Thymus (tissue), 11 donors: ENCODE data around the gene MLXIPL. TPM values are rescaled to one million over a fixed set of nuclear protein-coding genes. Genes with fewer than 3 reads are reported as not detected.
A peak's percentile ranks its signal among the peaks of the same experiment; 100 is the strongest.
"Not testable (repeated sequence)": the region's sequence is repeated elsewhere in the genome, so short reads cannot be mapped to it uniquely, and the experiment has no call there.

Experiments used
- DNase-seq, 9 donors: peaks; one replicate each; pipeline ENCODE4 v3.0.0-alpha.2; 2013; ENCODE audit warnings: low spot score in 9 of 9, low read depth in 6 of 9, missing footprints in 1 of 9
- H3K27ac ChIP-seq, 2 donors: one replicate each; pipeline ENCODE4 v1.5.1; 2013; ENCODE audit warnings: control low read depth in 1 of 2, low read depth in 1 of 2, low read length in 1 of 2, mild to moderate bottlenecking in 1 of 2, moderate library complexity in 1 of 2
- H3K27me3 ChIP-seq, 2 donors: one replicate each; pipeline ENCODE4 v1.5.1; 2013; ENCODE audit warnings: low read length in 1 of 2; ENCODE audit not compliant: control insufficient read depth in 2 of 2, insufficient read depth in 1 of 2
- H3K36me3 ChIP-seq, 2 donors: one replicate each; pipeline ENCODE4 v1.5.1; 2013; ENCODE audit warnings: low read length in 1 of 2, mild to moderate bottlenecking in 1 of 2, moderate library complexity in 1 of 2; ENCODE audit not compliant: control insufficient read depth in 2 of 2, insufficient read depth in 2 of 2
- H3K4me1 ChIP-seq, 2 donors: one replicate each; pipeline ENCODE4 v1.5.1; 2013; ENCODE audit warnings: low read length in 2 of 2; ENCODE audit not compliant: control insufficient read depth in 2 of 2, insufficient read depth in 2 of 2
- H3K4me3 ChIP-seq, 2 donors: one replicate each; pipeline ENCODE4 v1.5.1; 2013; ENCODE audit warnings: low read length in 2 of 2, control low read depth in 1 of 2, mild to moderate bottlenecking in 1 of 2
- H3K9me3 ChIP-seq, 2 donors: one replicate each; pipeline ENCODE4 v1.5.1; 2013; ENCODE audit warnings: low read length in 1 of 2, mild to moderate bottlenecking in 1 of 2; ENCODE audit not compliant: control insufficient read depth in 2 of 2, insufficient read depth in 1 of 2
- WGBS: extraction: QIAGEN DNeasy Blood & Tissue Kit; methylation state at CpG from one replicate; pipeline ENCODE4 v1.1.7; 2013; 5-methylcytosine and 5-hydroxymethylcytosine counted together
- polyA plus RNA-seq: library from polyadenylated mRNA; stranded (reverse); fragments of 200-250 nt; gene quantifications from one replicate; pipeline ENCODE4 v1.2.3, GENCODE V29; 2013
- total RNA-seq: library from RNA; stranded (reverse); fragments of 120-200 nt; gene quantifications from one replicate; pipeline ENCODE4 v1.2.4, GENCODE V29; 2013
- donor health status: healthy.

MLXIPL gene
- total and polyA plus RNA-seq, 2 donors = 0.05 to 25.3 TPM

GRCh38 chr7:73663033-73663432, 38.7 kb upstream of the MLXIPL start:
- H3K27me3 ChIP-seq = peaks cover 9 to 35% of the 10 kb centered on the region in 2 donors
- no peak for DNase-seq
- H3K4me3 ChIP-seq = no peak overlapping the region
- H3K4me1 ChIP-seq = peaks cover 0 to 4% of the 10 kb centered on the region in 2 donors
- peaks cover 0 to 1% of the 10 kb centered on the region in 2 donors for H3K9me3 ChIP-seq
- H3K36me3 ChIP-seq = no peaks in the 10 kb centered on the region
- H3K27ac ChIP-seq = no peak overlapping the region

GRCh38 chr7:73660594-73660993, 36.3 kb upstream of the MLXIPL start:
- 77% methylated on average over 4 of the region's 4 CpGs for WGBS
- H3K27me3 ChIP-seq = peaks cover 0 to 17% of the 10 kb centered on the region in 2 donors
- H3K36me3 ChIP-seq, H3K4me3 ChIP-seq, DNase-seq, H3K27ac ChIP-seq, H3K4me1 ChIP-seq, H3K9me3 ChIP-seq: not testable (repeated sequence)

- H3K4me1 ChIP-seq = no peaks in the 10 kb centered on the region
- no peak overlapping the region for H3K4me3 ChIP-seq
- WGBS = 71% methylated on average over 8 of the region's 8 CpGs
- DNase-seq = no peak
- peaks cover 0 to 11% of the 10 kb centered on the region in 2 donors for H3K27me3 ChIP-seq
- H3K9me3 ChIP-seq = peaks cover 0 to 1% of the 10 kb centered on the region in 2 donors
- H3K36me3 ChIP-seq = no peaks in the 10 kb centered on the region
- no peak overlapping the region for H3K27ac ChIP-seq
Observed at GRCh38 chr7:73659983-73660382, 35.7 kb upstream of the MLXIPL start.

GRCh38 chr7:73655309-73655708, 31.0 kb upstream of the MLXIPL start:
- H3K4me1 ChIP-seq, DNase-seq, H3K9me3 ChIP-seq, H3K4me3 ChIP-seq, H3K36me3 ChIP-seq, H3K27ac ChIP-seq: not testable (repeated sequence)
- H3K27me3 ChIP-seq = peaks cover 0 to 17% of the 10 kb centered on the region in 2 donors
- 91% methylated on average over 4 of the region's 4 CpGs for WGBS

- no peak for DNase-seq
- Histone ChIP-seq H3K4me1 (peaks cover 0 to 2% of the 10 kb centered on the region in 2 donors), H3K4me3 (no peak overlapping the region), H3K27ac (no peak overlapping the region), H3K9me3 (no peaks in the 10 kb centered on the region), H3K27me3 (peaks cover 9 to 45% of the 10 kb centered on the region in 2 donors), H3K36me3 (no peaks in the 10 kb centered on the region)
- WGBS = 90% methylated on average over 11 of the region's 11 CpGs
Observed at GRCh38 chr7:73652541-73652949, 28.2 kb upstream of the MLXIPL start.

GRCh38 chr7:73650524-73650923, 26.2 kb upstream of the MLXIPL start:
- DNase-seq = no peak
- H3K9me3 ChIP-seq = no peaks in the 10 kb centered on the region
- H3K36me3 ChIP-seq = no peaks in the 10 kb centered on the region
- H3K4me1 ChIP-seq = peaks cover 0 to 2% of the 10 kb centered on the region in 2 donors
- peaks cover 18 to 65% of the 10 kb centered on the region in 2 donors for H3K27me3 ChIP-seq
- no peak overlapping the region for H3K27ac ChIP-seq
- WGBS = 65% methylated on average over 5 of the region's 5 CpGs
- H3K4me3 ChIP-seq = no peak overlapping the region

- H3K36me3 ChIP-seq = no peaks in the 10 kb centered on the region
- no peaks in the 10 kb centered on the region for H3K9me3 ChIP-seq
- 33% methylated on average over 9 of the region's 9 CpGs for WGBS
- H3K4me1 ChIP-seq = peaks cover 0 to 2% of the 10 kb centered on the region in 2 donors
- H3K27ac ChIP-seq = no peak overlapping the region
- H3K4me3 ChIP-seq = no peak overlapping the region
- H3K27me3 ChIP-seq = peaks cover 18 to 74% of the 10 kb centered on the region in 2 donors
- DNase-seq = no peak
Observed at GRCh38 chr7:73649576-73649975, 25.3 kb upstream of the MLXIPL start.

GRCh38 chr7:73648593-73649332, 24.4 kb upstream of the MLXIPL start:
- H3K27me3 ChIP-seq = peaks cover 18 to 77% of the 10 kb centered on the region in 2 donors
- no peak for DNase-seq
- no peak overlapping the region for H3K4me3 ChIP-seq
- peaks cover 0 to 2% of the 10 kb centered on the region in 2 donors for H3K4me1 ChIP-seq
- no peaks in the 10 kb centered on the region for H3K36me3 ChIP-seq
- WGBS = 60% methylated on average over 1 of the region's 1 CpG
- H3K9me3 ChIP-seq = no peaks in the 10 kb centered on the region
- H3K27ac ChIP-seq = no peak overlapping the region

GRCh38 chr7:73647725-73648592, 23.6 kb upstream of the MLXIPL start:
- H3K4me3 ChIP-seq = peak overlapping the region in 1 of 2 donors; percentile 36
- peaks cover 0 to 2% of the 10 kb centered on the region in 2 donors for H3K4me1 ChIP-seq
- H3K9me3 ChIP-seq = peaks cover 0 to under 1% of the 10 kb centered on the region in 2 donors
- H3K27ac ChIP-seq = no peak overlapping the region
- 3% methylated on average over 62 of the region's 62 CpGs for WGBS
- DNase-seq = peak in 2 of 9 donors; percentile 11 to 13
- H3K36me3 ChIP-seq = no peaks in the 10 kb centered on the region
- H3K27me3 ChIP-seq = peaks cover 18 to 77% of the 10 kb centered on the region in 2 donors
